ENCODE data around the gene C2CD4D. TPM values are rescaled to one million over a fixed set of nuclear protein-coding genes. Genes with fewer than 3 reads are reported as not detected.

The C2CD4D gene
- total and polyA plus RNA-seq, 2 donors (not counting 1 experiment from before 2014, with no cell fraction given): 0.07 TPM; not detected in 1

DNA sequence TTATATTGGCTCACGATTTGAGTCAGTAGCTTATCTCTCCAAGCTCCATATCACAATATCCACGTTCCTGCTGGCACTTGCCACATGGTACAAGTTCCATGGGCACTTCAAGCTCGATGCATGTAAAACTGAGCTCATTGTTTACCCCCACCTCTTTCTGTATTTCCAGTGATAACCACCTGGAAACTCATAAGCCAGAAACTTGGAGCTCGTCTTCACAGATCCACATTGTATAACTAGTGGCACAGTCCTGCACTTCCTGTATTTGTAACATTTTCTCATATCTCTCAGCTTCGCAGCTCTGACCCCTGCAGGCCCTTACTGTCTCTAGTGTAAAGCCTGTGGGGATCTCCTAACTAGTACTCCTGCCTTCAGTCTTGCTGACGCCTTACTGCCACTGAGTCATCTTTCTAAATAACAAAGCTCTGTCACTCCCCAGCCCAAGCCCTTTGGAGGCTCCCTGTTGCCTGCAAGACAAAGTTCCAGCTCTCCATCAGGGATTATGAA lies 6.5 kb upstream of the C2CD4D start:
- H3K9ac ChIP-seq (ENCODE audit: low read length): no peak overlapping the region
- no peak overlapping the region for H2AFZ ChIP-seq (ENCODE audit: insufficient read depth, low read depth, low read length, poor library complexity, severe bottlenecking)
- H3K4me1 Mint-ChIP-seq: peaks cover 13% of the 10 kb centered on the region
- DNase-seq (no peak), ATAC-seq (ENCODE audit: low read depth) (no peak)
- H3K27me3 Mint-ChIP-seq: peaks cover 7% of the 10 kb centered on the region
- peaks cover 0 to 3% (median 0%) of the 10 kb centered on the region in 3 donors for H3K9me3 ChIP-seq (ENCODE audit: control extremely low read depth in 1 of 3, control insufficient read depth in 2 of 3, insufficient read depth in 1 of 3, low read length in 2 of 3)
- no peak overlapping the region for H3K4me3 Mint-ChIP-seq
- H3K9me3 Mint-ChIP-seq (ENCODE audit: insufficient read depth): no peaks in the 10 kb centered on the region
- H3K27ac ChIP-seq (ENCODE audit: low read length in 2 of 2): no peak overlapping the region
- no peaks in the 10 kb centered on the region for H3K79me2 ChIP-seq (ENCODE audit: control insufficient read depth, insufficient read depth, low read length)
- intact Hi-C loops (cut with micrococcal nuclease): no loop called here
- peaks cover 10% of the 10 kb centered on the region in 2 donors for H3K4me1 ChIP-seq (ENCODE audit: control insufficient read depth in 2 of 2, insufficient read depth in 2 of 2, low read length in 2 of 2)
- POLR2A ChIA-PET: no interaction called here
- H3K4me3 ChIP-seq (ENCODE audit: control extremely low read depth in 1 of 5, extremely low read depth in 1 of 5, insufficient read depth in 1 of 5, low read depth in 2 of 5, low read length in 4 of 5): no peak overlapping the region
- no peaks in the 10 kb centered on the region for H3K36me3 ChIP-seq (replicated peaks in 1 of 2; ENCODE audit: control extremely low read depth in 1 of 2, control insufficient read depth in 1 of 2, extremely low read depth in 1 of 2, insufficient read depth in 2 of 2, low read length in 1 of 2)
- H4K20me1 ChIP-seq (ENCODE audit: control insufficient read depth, insufficient read depth, low read length, poor library complexity, severe bottlenecking): no peaks in the 10 kb centered on the region
- peaks cover 0 to 9% (median 0%) of the 10 kb centered on the region in 4 experiments for H3K27me3 ChIP-seq (replicated peaks in 1 of 4; ENCODE audit: control extremely low read depth in 1 of 4, control insufficient read depth in 3 of 4, insufficient read depth in 4 of 4, low read length in 3 of 4)
- WGBS (ENCODE audit: insufficient coverage): 80% methylated on average over 6 of the region's 6 CpGs
- no peak overlapping the region for H3K4me2 ChIP-seq (replicated peaks; ENCODE audit: low read depth, low read length, poor library complexity, severe bottlenecking)
- H3K27ac Mint-ChIP-seq: no peak overlapping the region
- CTCF ChIA-PET: interaction anchor here (2.1 kb wide), 1 partner anchor 12 kb away, joined by 4 read pairs; no protein-coding TSS in a partner anchor
- TF ChIP-seq EZH2 (IDR thresholded peaks at IDR 0.05; ENCODE audit: borderline replicate concordance, insufficient read depth, low read depth, low read length, poor library complexity, severe bottlenecking): no peak
- TF ChIP-seq, protein P1, sequence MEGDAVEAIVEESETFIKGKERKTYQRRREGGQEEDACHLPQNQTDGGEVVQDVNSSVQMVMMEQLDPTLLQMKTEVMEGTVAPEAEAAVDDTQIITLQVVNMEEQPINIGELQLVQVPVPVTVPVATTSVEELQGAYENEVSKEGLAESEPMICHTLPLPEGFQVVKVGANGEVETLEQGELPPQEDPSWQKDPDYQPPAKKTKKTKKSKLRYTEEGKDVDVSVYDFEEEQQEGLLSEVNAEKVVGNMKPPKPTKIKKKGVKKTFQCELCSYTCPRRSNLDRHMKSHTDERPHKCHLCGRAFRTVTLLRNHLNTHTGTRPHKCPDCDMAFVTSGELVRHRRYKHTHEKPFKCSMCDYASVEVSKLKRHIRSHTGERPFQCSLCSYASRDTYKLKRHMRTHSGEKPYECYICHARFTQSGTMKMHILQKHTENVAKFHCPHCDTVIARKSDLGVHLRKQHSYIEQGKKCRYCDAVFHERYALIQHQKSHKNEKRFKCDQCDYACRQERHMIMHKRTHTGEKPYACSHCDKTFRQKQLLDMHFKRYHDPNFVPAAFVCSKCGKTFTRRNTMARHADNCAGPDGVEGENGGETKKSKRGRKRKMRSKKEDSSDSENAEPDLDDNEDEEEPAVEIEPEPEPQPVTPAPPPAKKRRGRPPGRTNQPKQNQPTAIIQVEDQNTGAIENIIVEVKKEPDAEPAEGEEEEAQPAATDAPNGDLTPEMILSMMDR (IDR thresholded peaks at IDR 0.05): no peak

DNA sequence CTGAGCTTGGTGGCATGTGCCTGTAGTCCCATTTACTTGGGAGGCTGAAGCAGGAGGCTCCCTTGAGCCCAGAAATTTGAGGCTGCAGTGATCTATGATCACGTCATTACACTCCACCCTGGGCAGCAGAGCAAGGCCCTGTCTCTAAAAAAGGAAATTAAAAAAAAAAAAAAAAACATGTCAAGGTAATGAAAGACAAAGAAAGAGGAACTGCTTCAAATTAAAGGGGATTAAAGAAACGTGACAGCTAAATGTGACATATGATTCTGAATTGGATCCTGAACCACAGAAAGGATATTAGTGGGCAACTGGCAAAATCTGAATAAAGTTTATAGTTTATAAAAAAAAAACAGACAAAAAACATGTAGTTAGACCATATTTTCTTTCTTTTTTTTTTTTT lies 3.8 kb upstream of the C2CD4D start:
- Mint-ChIP-seq H3K27ac (peak overlapping the region; percentile 51), H3K9me3 (ENCODE audit: insufficient read depth) (no peaks in the 10 kb centered on the region), H3K27me3 (no peaks in the 10 kb centered on the region), H3K4me3 (no peak overlapping the region), H3K4me1 (peaks cover 27% of the 10 kb centered on the region)
- no peaks in the 10 kb centered on the region for H4K20me1 ChIP-seq (ENCODE audit: control insufficient read depth, insufficient read depth, low read length, poor library complexity, severe bottlenecking)
- intact Hi-C loops (cut with micrococcal nuclease): loop anchor here (5.0 kb wide), 1 partner anchor 89 kb away; no protein-coding TSS in a partner anchor
- H3K27ac ChIP-seq (ENCODE audit: low read length in 2 of 2): no peak overlapping the region
- H3K4me1 ChIP-seq (ENCODE audit: control insufficient read depth in 2 of 2, insufficient read depth in 2 of 2, low read length in 2 of 2): peaks cover 25 to 30% of the 10 kb centered on the region in 2 donors
- H3K4me2 ChIP-seq (replicated peaks; ENCODE audit: low read depth, low read length, poor library complexity, severe bottlenecking): no peak overlapping the region
- H3K9ac ChIP-seq (ENCODE audit: low read length): no peak overlapping the region
- DNase-seq (peak; percentile 68), ATAC-seq (ENCODE audit: low read depth) (peak; percentile 34)
- ChIA-PET POLR2A (no interaction called here), CTCF (interaction anchor here (0.7 kb wide), 1 partner anchor 16 kb away, joined by 3 read pairs; no protein-coding TSS in a partner anchor)
- no peak overlapping the region for H2AFZ ChIP-seq (ENCODE audit: insufficient read depth, low read depth, low read length, poor library complexity, severe bottlenecking)
- no peaks in the 10 kb centered on the region for H3K36me3 ChIP-seq (replicated peaks in 1 of 2; ENCODE audit: control extremely low read depth in 1 of 2, control insufficient read depth in 1 of 2, extremely low read depth in 1 of 2, insufficient read depth in 2 of 2, low read length in 1 of 2)
- H3K79me2 ChIP-seq (ENCODE audit: control insufficient read depth, insufficient read depth, low read length): no peaks in the 10 kb centered on the region
- TF ChIP-seq, protein P1 (IDR thresholded peaks at IDR 0.05): no peak
- TF ChIP-seq EZH2 (IDR thresholded peaks at IDR 0.05; ENCODE audit: borderline replicate concordance, insufficient read depth, low read depth, low read length, poor library complexity, severe bottlenecking): no peak
- H3K27me3 ChIP-seq (replicated peaks in 1 of 4; ENCODE audit: control extremely low read depth in 1 of 4, control insufficient read depth in 3 of 4, insufficient read depth in 4 of 4, low read length in 3 of 4): peaks cover 0 to 14% (median 5%) of the 10 kb centered on the region in 4 experiments
- peaks cover 0 to 11% (median 0%) of the 10 kb centered on the region in 3 donors for H3K9me3 ChIP-seq (ENCODE audit: control extremely low read depth in 1 of 3, control insufficient read depth in 2 of 3, insufficient read depth in 1 of 3, low read length in 2 of 3)
- no CpG with 5 or more reads among the region's 2 CpGs for WGBS (ENCODE audit: insufficient coverage)
- no peak overlapping the region for H3K4me3 ChIP-seq (ENCODE audit: control extremely low read depth in 1 of 5, extremely low read depth in 1 of 5, insufficient read depth in 1 of 5, low read depth in 2 of 5, low read length in 4 of 5)
